GM12874 (cell line): ENCODE results near the gene LZTR1.

Source experiments
- CTCF ChIP-seq: IDR thresholded peaks from 2 replicates; pipeline ENCODE4 v1.5.1; 2011; ENCODE audit warnings: low read depth, mild to moderate bottlenecking, control low read depth, low read length, moderate library complexity; ENCODE audit not compliant: insufficient read depth

Gene LZTR1

GRCh38 chr22:21003782-21004181 lies 21.7 kb downstream of the LZTR1 start:
- TF ChIP-seq CTCF = no peak

GRCh38 chr22:21009638-21010425 lies 27.7 kb downstream of the LZTR1 start:
- TF ChIP-seq CTCF = no peak

- TF ChIP-seq CTCF = no peak
These were observed 28.5 kb downstream of the LZTR1 start for GRCh38 chr22:21010426-21011113.

- no peak for TF ChIP-seq CTCF
These were observed 30.6 kb downstream of the LZTR1 start for GRCh38 chr22:21012446-21013407.

GRCh38 chr22:21013657-21014201 lies 31.6 kb downstream of the LZTR1 start:
- TF ChIP-seq CTCF = no peak

GRCh38 chr22:21014202-21014725 lies 32.2 kb downstream of the LZTR1 start:
- TF ChIP-seq CTCF = no peak
